Choroid plexus epithelial cell (primary cell): ENCODE measurements around the gene CLCN2.

Experiments
- DNase-seq: peaks from one replicate; pipeline ENCODE4 v3.0.0-alpha.2; 2010; ENCODE audit warnings: low read depth
- H3K4me3 ChIP-seq: 2 replicates; pipeline ENCODE4 v1.5.1; 2011; ENCODE audit warnings: low read depth, mild to moderate bottlenecking, control low read depth, low read length, moderate library complexity
- TF ChIP-seq, protein P1 (sequence below): conservative IDR thresholded peaks from 2 replicates; pipeline ENCODE4 v1.5.1; 2011; ENCODE audit warnings: low read depth, mild to moderate bottlenecking, control low read depth, inconsistent platforms, low read length, moderate library complexity

The CLCN2 gene

DNA sequence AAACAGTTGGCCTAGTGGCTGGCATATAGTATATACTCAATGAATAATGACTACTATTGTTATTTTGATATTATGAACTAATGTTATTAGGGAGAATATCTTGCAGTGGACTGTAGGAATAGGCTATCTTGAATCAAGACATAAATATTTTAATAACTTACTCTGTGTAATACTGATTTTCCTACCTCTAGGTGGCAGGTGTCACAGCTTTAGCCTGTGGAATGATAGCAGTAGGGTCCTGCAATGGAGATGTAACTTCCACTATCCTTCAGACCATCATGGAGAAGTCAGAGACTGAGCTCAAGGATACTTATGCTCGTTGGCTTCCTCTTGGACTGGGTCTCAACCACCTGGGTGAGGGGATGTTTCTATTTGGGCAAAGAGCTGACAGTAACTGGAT is 55.8 kb downstream of the CLCN2 start:
- DNase-seq: peak; percentile 59

DNA sequence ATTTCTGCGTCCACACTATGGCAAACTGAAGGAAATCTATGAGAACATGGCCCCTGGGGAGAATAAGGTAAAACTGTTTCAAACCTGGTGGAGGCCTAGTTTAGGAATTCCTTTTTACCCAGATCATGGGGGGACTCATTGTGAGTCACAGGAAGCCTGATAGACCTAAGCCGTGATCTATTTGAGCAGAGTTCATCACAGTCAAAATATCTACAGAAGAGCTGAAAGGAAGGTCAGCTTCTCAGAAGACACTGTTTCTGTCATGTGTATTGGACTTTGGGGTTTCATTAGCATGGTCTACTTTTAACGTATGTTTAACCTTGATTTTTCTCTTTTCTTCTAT is 61.1 kb downstream of the CLCN2 start:
- DNase-seq: peak; percentile 27
- peak overlapping the region; percentile 93 for H3K4me3 ChIP-seq
- TF ChIP-seq, protein P1, sequence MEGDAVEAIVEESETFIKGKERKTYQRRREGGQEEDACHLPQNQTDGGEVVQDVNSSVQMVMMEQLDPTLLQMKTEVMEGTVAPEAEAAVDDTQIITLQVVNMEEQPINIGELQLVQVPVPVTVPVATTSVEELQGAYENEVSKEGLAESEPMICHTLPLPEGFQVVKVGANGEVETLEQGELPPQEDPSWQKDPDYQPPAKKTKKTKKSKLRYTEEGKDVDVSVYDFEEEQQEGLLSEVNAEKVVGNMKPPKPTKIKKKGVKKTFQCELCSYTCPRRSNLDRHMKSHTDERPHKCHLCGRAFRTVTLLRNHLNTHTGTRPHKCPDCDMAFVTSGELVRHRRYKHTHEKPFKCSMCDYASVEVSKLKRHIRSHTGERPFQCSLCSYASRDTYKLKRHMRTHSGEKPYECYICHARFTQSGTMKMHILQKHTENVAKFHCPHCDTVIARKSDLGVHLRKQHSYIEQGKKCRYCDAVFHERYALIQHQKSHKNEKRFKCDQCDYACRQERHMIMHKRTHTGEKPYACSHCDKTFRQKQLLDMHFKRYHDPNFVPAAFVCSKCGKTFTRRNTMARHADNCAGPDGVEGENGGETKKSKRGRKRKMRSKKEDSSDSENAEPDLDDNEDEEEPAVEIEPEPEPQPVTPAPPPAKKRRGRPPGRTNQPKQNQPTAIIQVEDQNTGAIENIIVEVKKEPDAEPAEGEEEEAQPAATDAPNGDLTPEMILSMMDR: no peak

More for the DNA sequence above, 55.8 kb downstream of the CLCN2 start:
- H3K4me3 ChIP-seq: no peak overlapping the region
- TF ChIP-seq, protein P1: peak; percentile 58

DNA sequence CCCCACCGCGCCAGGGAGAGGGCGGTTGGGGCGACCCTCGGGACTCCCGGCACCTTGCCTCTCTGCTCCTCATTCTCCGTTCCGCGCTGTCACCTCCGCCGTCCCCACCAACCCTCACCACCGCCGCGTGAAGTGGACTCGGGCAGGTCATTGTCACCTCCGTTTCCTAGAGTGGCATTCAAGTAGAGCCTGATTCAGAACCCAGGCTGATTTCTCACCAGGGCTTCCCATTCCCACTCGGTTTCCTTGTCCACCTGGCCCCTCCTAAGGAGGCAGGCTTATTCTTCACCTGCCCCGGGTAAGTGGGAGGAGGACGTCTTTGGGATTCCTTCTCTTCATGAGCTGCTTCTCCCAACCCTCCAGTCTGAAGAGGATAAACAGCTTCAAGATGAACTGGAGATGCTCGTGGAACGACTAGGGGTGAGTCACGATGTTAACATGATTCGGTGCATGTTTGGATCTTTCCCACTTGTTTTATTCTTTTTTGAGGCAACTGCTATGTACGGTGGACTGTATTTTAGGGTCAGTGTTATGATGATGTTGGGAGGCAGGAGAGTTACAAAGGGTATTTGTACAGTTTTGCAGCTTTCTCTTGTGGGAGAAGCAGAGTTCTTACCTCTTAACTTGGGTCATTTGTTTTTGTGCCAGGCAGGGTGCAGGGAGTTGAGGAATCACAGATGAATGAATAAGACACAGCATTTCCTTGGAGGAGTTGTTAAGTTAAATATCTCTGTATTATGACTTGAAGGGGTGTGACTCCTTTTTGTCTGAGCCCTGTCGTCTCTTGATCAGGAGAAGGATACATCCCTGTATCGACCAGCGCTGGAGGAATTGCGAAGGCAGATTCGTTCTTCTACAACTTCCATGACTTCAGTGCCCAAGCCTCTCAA is 61.7 kb downstream of the CLCN2 start:
- DNase-seq: peak; percentile 64
- H3K4me3 ChIP-seq: peak overlapping the region; percentile 93
- TF ChIP-seq, protein P1: no peak

DNA sequence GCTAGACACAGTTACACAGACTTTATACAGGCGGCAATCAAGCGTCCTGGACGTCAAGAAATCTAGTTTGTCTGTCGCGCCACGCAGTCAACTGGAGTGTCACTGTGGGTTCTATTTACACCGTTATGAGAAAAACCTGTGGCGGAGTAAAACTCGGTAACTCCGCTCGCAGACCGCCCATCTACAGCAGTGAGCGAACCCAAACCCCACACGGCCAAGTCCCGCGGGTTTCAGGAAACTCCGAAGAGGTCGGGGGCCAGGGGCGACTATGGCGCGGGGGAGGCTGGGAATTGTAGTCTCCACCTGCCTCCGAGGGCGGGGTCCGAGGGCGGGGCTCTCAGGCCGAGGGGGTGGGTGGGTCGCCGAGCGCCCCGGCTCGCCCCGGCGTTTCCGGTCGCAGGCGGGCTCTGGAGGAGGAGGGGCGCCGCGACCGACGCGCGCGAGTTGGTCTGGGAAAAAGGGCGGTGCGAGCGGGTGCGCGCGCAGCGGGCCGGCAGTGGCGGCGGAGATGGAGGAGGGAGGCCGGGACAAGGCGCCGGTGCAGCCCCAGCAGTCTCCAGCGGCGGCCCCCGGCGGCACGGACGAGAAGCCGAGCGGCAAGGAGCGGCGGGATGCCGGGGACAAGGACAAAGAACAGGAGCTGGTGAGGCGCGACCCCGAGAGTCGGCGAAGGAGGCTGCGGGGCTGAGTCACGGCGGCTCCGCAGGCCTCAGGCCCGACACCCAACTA is 62.5 kb downstream of the CLCN2 start, which contains the start of gene PSMD2:
Gene PSMD2, plus strand, starts transcription at position 483 of the 729 bp plus-strand sequence. Its CDS starts 26 bp downstream, at position 509.
- TF ChIP-seq, protein P1: no peak
- H3K4me3 ChIP-seq: peak within 1 kb of the TSS; percentile 93
- peak; percentile 98 for DNase-seq

DNA sequence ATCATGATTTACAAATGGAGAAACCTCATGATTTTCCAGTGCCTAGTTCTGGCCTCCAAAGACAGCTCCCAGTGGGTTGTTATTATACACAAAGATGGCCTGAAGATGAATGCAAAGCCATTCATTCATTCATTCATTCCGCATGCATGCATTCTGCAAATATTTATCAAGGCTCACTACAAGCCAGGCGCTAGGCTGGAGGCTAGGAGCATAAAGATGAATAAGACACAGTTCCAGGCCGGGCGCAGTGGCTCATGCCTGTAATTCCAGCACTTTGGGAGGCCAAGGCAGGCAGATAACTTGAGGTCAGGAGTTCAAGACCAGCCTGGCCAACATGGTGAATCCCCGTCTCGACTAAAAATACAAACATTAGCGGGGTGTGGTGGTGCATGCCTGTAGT is 64.8 kb downstream of the CLCN2 start:
- TF ChIP-seq, protein P1: no peak
- no peak overlapping the region for H3K4me3 ChIP-seq
- DNase-seq: no peak
